Stimulated activated CD4-positive, alpha-beta T cell treated with anti-CD3 and anti-CD28 coated beads, Interleukin-12 subunit alpha, Interleukin-12 subunit beta, amount 100 ng/mL, for 24 hours (primary cell): ENCODE data around the gene MPIG6B.
A peak's percentile ranks its signal among the peaks of the same experiment; 100 is the strongest.
"Not testable (repeated sequence)": the region's sequence is repeated elsewhere in the genome, so short reads cannot be mapped to it uniquely, and the experiment has no call there.

Source experiments
- DNase-seq, 2 experiments: peaks; one replicate each; pipeline ENCODE4 v3.0.0-alpha.2; 2020; ENCODE audit warnings: low read depth in 2 of 2

Gene MPIG6B

DNA sequence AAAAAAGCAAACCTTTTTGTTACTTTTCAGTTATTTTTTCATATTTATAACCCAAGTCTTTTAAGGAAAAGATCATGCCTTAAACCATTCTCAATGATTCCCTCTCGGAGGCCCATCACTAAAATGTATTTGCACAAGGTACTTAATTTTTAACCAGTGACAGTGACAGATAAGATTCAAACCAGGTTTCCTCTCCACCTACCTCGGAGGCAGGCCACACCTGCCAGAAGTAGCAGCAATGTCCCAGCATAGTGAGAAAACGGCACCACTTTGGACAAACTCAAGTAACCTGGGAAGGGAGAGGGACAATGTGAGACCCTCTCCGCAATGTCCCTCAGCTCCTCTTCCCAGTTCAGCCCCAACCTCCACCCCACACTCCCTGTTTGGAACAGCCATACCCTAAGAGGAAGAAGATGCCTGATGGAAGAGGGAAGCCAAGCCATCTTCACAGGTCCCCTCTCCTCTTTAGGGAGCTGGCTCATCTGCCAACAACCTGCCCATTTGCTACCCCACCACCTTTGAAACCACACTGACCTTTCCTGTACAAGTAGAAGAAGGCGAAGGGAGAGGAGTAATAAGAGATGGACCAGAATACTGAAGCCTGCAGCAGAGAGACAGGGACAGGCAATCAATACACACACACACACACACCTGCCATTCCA lies 22.3 kb upstream of the MPIG6B start:
- DNase-seq = no peak

DNA sequence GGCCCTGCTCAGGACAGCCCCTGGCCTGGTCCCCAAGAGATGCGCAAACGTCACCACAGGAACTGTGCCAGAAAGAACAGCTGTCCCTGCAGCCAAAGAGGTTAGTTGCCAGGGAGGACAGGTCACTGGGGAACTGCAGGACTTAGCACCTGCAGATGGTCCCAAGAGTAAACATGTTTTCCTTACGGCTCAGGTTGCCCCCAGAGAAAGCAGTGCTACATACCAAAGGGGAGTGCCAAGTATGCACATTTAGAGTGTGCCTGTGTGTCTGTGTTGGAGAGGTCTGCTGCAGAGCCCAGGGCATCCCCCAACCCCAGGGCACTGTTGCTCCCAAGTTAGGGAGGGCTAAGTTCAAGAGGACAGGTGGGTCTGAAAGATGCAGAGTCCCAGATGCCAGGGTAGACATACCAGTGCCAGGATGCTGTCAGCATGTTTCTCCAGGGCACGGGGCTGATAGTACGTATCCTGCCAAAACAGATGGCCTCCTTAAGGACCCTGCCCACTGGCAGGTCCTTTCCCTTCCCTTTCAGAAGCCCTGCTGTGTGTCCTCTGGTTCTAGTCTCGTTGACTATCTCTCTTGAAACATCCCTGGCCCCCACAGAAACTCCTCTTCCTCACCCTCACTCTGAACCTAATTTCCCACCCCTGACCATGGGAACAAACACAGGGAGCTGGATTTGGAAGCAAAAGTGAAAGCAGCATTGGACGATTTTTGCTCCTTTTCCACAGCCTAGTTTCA lies 21.3 kb upstream of the MPIG6B start:
- no peak for DNase-seq

DNA sequence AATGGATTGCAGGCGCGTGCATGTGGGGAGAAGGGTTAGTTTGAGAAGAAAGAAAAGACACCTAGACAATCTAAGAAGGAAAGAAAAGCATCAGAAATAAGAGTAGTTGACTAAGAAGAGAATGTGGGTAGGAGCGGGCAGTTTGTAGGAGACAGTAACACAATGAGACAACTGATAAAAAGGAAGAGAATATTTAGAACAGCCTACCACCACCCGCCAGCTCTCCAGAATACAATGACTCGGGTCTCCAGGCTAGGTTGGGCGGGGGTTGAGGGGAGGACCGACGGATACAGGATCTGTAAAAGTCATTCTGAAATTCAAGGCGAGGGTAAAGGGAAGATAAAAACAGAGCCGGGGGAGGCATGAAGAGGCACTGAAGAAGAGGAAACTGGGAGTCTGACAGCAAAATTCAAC lies 20.8 kb upstream of the MPIG6B start:
- peak in 1 of 2 experiments; percentile 24 for DNase-seq

DNA sequence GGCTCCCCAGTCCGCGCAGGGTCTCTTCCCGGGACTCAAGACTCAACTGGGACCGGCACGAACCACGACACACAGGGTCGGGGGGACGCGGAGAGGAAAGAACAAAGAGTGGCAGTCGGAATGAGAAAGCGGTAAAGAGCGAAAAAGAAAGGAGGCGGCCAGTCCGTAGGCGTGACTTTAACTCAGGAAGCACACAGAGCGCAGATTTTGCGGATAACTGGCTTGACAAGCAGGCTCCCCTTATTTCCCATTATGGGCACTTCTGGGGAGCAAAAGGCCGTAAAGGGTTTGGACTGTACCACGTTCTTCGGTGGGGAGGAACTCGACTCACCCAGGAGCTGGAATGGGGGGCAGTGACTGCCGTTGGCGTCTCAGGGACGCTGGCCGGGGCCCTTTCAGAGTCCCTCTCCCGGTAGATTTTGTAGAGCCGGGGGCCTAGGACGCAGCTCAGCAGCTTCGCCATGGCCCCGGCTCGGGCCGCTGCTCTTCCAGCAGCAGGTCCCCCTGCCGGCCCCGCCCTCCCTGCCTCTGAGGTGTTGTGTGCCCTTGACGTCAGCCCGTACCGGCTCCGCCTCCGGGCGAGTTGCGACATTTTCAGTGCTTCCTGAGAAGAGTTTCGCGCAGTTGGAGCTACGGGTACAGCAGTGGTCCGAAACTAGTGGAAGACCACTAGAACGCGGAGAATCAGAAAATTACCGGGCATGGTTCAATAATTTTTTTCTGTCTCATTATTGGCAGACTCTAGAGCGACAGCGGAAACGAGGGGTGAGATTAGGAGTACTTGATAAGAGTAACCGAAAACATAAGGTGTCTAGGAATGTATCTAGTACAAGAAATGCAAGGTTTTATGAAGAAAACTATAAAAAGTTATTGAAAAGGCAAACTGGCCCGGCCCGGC lies 20.1 kb upstream of the MPIG6B start, which contains the start of gene ABHD16A:
Gene ABHD16A (minus strand): TSS at position 506 of the 898 bp plus-strand sequence. CDS start 43 bp downstream, at position 463.
- peak; percentile 90 to 98 for DNase-seq

DNA sequence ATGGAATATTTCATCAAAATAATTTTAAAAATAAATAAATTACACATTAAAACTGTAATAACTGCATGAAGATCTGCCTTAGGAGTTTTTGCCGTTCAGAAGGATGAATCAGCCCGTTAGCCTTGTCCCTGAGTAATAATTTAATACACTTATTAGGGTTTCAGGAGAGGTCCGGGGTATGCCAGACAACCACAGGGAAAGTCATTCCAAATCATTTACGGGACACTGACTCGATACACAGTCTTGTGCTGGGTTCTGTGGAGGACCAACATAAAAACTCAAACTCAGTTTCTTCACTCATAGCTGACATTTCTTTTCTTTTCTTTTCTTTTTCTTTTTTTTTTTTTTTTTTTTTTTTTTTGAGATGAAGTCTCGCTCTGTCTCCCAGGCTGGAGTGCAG lies 17.2 kb upstream of the MPIG6B start:
- no peak for DNase-seq

DNA sequence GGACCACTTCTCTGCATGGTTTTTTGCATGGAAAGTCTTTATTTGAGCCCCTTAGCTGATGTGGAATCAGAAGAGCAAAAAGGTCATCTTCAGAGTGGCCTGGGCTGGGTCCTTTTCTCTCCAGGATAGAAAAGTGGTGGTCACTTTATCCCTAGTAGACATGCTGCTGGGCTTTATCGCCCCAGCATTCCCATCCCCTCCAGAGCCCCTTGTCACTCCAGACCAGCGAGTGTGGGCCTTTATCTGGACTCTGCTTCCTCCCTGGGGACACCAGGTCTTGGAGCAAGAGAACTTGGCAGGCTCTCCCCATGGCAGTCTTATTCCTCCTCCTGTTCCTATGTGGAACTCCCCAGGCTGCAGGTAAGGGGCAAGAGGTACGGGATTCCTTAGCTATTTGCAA lies 16.6 kb upstream of the MPIG6B start, which contains the start of gene LY6G6F:
Gene LY6G6F (plus strand): TSS at position 268 of the 400 bp plus-strand sequence. CDS start 41 bp downstream, at position 309.
- DNase-seq = no peak

DNA sequence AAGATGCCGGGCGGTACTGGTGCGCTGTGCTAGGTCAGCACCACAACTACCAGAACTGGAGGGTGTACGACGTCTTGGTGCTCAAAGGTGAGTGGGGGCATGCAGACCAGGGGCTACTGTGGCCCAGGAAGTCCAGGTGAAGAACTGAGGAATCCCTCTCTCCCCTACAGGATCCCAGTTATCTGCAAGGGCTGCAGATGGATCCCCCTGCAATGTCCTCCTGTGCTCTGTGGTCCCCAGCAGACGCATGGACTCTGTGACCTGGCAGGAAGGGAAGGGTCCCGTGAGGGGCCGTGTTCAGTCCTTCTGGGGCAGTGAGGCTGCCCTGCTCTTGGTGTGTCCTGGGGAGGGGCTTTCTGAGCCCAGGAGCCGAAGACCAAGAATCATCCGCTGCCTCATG lies 15.5 kb upstream of the MPIG6B start:
- no peak for DNase-seq

DNA sequence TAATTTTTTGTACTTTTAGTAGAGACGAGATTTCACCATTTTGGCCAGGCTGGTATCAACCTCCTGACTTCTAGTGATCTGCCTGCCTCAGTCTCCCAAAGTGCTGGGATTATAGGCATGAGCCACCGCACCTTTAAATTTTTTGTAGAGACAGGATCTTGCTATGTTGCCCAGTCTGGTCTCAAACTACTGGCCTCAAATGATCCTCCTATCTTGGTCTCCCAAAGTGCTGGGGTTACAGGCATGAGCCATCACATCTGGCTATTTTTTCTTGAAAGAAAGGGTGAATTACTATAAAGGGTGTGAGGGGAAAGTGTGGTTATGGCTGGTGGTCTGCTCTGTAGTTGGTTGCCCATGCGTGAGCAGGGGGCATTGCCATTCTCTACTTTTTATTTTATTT lies 14.9 kb upstream of the MPIG6B start:
- DNase-seq = no peak

DNA sequence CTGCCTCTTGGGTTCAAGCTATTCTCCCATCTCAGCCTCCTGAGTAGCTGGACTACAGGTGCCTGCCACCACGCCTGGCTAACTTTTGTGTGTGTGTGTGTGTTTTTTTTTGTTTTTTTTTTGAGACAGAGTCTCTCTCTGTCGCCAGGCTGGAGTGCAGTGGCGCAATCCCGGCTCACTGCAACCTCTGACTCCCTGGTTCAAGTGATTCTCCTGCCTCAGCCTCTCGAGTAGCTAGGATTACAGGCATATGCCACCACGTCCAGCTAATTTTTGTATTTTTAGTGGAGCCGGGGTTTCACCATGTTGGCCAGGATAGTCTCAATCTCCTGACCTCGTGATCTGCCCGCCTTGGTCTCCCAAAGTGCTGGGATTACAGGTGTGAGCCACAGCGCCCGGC lies 14.0 kb upstream of the MPIG6B start:
- DNase-seq = not testable (repeated sequence)

DNA sequence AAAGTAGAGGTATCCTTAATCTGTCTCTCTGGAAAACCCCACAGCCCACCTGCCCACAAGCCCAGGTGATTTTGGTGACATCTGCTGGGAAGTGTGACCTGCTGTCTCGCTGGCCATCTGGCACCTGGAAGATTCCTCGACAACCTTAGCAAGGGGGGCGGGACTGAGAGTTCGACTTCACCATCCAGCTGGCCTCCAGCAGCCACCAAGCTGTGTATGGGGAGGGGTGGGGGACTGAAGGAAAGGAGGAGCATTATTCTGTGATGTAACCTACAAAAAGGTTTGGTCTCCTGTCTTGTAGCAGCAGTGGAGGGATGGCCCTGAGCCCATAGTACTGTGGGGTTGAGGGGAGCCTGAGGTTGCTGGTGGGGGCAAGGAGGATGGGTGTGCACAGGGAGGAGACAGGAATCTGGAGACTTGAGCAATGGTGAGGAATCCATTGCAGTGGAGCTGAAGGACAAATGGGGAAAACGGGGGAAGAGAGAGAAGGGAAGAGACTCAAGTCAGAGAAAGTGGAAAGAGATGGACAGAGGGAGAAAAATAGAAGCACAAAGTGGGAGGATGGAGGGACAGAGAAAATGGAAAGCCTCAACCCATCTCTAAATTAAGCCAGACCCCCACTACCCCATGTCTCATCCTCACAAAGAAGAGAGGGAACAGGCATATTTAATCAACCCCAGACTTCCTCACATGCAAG lies 12.5 kb upstream of the MPIG6B start:
- no peak for DNase-seq

DNA sequence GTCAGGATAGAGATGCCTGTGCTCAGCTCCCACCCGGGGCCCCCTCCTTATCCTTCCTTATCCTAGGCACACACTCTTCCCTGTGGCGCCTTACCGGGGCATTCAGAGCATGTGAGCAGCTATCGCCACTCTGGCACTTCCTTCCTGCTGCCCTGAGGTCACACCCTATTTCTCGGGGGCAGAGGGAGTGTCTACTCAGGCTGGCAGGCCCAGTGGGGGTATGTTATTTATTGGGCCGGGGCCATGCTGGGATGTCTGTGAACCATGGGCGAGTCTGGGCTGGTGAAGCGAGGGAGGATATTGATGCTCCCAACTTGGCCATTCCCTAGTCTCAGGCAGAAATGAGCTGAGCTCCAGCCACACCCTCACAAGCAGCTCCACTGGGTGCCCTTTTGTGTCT lies 11.9 kb upstream of the MPIG6B start:
- no peak for DNase-seq

DNA sequence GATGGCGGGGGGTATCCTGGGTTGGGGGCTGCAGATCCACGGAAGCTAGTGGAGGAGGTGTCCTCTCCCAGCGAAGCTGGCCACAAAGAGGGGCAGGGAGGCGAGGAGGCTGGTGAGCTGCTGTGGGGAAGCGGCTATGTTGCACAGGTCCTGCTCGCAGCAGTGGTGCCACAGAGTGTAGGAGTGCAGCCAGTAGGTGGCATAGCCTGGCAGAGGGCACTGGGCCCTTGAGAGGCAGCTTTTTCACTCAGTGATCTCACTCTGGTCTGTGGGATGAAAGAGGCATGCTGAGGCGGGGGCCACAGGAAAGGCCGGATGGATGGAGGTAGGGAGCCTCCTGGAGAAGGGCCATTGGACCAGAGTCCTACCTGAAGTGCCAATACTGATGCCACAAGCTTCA lies 10.9 kb upstream of the MPIG6B start:
- no peak for DNase-seq

DNA sequence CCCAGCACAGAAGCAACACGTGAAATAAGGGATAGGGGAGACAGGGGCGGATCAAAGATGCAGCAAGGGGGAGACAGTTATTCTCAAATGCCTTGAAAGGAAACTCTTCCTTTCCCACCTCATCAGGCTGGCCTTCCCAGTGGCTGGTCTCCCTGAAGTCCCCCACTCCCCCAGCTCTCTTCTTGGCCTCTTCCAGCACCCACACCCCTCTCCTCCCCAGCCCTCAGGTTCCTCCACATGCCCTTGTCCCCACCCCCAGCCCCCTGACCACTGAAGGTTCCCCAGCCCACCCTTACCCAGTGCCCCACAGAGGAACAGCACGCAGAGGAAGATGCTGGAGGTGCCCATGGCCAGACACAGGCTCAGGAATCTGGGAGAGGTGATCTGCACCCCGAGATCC lies 9.7 kb upstream of the MPIG6B start:
- no peak for DNase-seq

DNA sequence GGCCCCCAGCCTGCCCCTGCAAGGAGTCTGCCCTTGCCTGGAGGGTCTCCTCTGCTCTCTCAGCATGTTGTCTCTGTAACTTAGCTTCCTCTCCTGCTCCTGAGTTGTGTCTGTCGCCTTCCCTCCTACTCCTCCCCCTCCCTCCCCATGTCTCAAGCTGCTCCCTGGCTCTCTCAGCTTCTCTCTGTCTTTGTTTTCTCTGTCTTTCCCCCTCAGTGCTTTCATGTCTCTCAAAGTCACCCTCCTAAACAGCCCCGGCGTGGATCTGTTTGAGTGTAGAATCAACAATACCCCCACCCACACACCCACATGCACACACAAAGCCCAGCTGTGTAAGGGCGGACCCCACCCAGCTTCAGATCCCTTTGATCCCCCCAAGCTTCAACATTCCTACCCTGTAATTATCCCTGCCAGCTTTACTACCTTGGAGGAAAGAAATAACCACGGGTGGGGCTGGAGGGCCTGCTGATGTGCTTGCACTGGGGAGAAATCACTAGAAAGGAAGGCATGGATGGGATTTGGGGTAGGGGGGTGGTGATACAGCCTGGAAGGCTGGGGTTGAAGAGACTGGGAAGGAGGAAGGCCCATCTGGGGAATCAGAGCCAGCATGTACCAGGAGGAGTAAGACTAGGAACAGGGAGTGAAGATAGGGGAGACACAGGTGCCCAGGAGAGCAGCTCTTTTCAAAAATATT lies 9.0 kb upstream of the MPIG6B start:
- DNase-seq = no peak

DNA sequence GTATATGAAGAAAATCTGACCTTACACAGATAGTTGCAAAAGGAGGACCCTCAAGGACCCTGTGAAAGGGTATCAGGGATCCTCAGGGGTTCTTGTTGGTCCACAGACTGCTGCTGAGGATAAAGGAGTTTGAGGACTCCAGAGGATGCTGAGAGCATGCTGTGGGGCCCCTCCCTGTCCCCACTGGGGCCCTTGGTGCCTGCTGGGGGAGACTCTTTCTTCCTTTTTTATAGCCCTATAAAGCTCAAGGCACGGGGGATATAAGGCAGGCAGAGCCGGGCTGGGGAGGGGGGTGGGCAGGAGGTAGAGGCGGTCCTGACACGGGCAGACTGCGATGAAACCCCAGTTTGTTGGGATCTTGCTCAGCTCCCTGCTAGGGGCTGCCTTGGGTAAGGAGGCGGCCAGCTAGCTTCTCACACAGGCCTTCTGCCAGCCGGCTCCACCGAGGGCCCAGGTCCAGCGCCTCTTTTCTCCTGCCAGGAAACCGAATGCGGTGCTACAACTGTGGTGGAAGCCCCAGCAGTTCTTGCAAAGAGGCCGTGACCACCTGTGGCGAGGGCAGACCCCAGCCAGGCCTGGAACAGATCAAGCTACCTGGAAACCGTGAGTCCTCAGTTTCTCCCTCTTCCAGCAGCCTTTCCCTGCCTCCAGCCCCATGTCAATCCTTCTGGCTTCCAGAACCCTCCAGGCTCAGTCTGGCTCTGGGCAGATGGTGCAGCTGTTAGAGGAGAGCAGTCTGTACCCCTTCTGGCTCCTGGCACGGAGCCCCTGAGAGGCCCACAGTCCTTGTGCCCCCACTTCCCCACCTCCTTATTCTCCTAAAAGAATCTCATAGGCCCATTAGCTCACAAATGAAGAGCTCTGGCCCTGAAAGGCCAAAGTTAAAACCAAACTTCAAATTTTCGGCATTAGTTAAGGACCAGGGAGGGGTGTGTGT lies 7.9 kb upstream of the MPIG6B start, which contains the start of gene LY6G6D:
Gene LY6G6D (plus strand): TSS at position 327 of the 937 bp plus-strand sequence. CDS start 8 bp downstream, at position 335.
- no peak for DNase-seq

DNA sequence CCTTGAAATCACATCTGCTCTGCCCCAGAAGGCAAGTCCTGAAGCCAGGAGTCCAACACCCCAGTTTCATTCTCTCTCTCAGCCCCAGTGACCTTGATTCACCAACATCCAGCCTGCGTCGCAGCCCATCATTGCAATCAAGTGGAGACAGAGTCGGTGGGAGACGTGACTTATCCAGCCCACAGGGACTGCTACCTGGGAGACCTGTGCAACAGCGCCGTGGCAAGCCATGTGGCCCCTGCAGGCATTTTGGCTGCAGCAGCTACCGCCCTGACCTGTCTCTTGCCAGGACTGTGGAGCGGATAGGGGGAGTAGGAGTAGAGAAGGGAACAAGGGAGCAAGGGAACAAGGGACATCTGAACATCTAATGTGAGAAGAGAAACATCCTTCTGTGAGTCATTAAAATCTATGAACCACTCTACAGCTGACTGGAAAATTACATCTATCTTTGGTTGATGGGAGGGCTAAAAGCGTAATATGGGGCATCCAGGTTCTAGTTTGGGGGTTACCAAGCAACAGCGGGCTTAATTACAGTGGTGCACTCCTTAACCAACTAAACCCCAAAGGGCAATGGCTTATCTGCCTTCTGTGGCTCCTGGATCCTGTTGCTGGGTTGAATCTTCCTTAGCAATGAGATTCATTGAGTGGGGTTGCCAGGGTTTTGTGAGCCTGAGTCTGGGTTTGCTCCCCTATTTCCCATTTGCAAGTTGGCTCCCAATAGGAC lies 5.5 kb upstream of the MPIG6B start:
- no peak for DNase-seq

DNA sequence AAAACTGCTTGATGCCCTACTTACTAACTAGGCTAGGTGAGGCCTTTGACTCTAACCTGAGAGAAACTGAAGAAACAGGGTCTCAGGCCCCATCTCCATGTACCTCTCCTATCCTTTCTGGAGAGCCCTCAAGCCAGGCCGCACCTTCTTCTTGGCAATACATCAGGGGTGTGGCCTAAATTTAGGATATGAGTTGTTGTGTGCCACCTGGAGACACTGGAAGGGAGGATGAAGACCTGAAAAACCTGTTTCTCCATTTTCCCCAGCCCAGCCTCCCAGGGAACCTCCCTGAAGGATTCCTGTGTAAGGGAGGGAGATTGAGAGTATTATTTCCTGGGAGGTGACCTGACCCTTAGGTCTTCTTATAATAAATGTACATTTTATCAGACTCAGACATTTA lies 4.9 kb upstream of the MPIG6B start:
- DNase-seq = no peak

DNA sequence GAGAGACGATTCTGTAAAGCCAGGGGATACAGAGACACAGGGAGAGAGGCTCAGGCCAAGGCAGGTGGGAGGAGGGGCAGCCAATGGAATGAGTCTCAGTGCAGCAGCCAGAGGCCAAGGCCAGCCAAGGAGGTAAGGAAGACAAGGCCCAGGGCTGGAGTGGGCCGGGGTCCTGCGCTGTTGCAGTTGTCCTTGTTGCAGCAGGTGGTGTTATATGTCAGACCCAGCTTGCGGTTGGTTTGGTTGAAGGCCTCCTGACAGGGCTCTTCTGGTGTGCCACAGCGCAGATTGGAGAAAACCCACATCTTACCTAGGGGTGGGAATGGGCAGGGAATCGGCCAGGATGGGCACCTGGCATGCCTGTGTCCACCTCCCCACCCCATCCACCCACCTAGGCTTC lies 4.2 kb upstream of the MPIG6B start:
- DNase-seq = no peak

DNA sequence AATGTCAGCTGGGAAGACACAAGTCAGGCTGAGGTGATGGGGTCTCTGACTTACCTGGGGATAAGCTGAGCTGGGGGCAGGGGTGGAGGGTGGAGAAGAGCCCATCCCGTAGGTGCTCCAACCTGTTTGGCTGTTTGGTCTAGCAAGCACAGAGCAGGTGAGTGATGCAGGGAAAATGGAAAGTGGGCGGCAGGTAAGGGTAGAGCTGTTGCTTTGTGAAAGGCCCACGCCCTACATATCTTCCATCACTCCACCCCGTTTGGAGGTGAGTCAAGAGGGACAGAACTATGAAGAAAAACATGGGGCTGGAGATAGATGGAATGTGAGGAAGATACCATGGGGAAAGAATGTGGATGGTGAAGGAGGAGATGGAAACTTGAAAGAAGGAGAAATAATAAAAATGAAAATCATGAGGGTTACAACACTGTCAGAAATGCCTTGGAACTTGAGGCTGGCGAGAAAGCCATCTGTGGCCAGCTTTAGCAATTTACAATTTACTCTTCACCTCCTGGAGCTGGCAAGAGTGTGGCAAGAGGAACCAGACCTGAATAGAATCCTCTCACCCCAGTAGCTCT lies 2.9 kb upstream of the MPIG6B start:
- DNase-seq = no peak
